Neural cell (in vitro differentiated cells): ENCODE results near the gene TNRC6C. TPM values are rescaled to one million over a fixed set of nuclear protein-coding genes. Genes with fewer than 3 reads are reported as not detected.

Experiments
- H2AFZ ChIP-seq: fragments of 200-600, 300-800 bp; sonication (generic), shearing (Covaris generic); 2 replicates; pipeline ENCODE4 v1.6.0; 2014; ENCODE audit warnings: low read depth, mild to moderate bottlenecking, antibody characterized with exemption, low read length, moderate library complexity
- H3F3A ChIP-seq: fragments of 200-600 bp; shearing (Covaris generic); 2 replicates; pipeline ENCODE4 v1.6.1; 2016; ENCODE audit warnings: mild to moderate bottlenecking, moderate library complexity, mixed read lengths, antibody characterized with exemption, low read length; ENCODE audit not compliant: insufficient read depth, poor library complexity, severe bottlenecking
- H3K27ac ChIP-seq: fragments of 200-600, 300-800 bp; sonication (generic), shearing (Covaris generic); 2 replicates; pipeline ENCODE4 v1.5.1; 2014; ENCODE audit warnings: mild to moderate bottlenecking, low read length, moderate library complexity
- H3K27me3 ChIP-seq: fragments of 300-800, 200-600 bp; sonication (generic), shearing (Covaris generic); 2 replicates; pipeline ENCODE4 v1.6.0; 2014; ENCODE audit warnings: mild to moderate bottlenecking, low read depth, low read length, moderate library complexity; ENCODE audit not compliant: insufficient read depth
- H3K36me3 ChIP-seq: fragments of 300-800, 200-600 bp; sonication (generic), shearing (Covaris generic); 2 replicates; pipeline ENCODE4 v1.5.1; 2014; ENCODE audit warnings: mild to moderate bottlenecking, antibody characterized with exemption, low read length, moderate library complexity; ENCODE audit not compliant: insufficient read depth
- H3K4me2 ChIP-seq: fragments of 300-800, 200-600 bp; sonication (generic), shearing (Covaris generic); 2 replicates; pipeline ENCODE4 v1.6.0; 2014; ENCODE audit warnings: mild to moderate bottlenecking, low read length
- H3K4me3 ChIP-seq: fragments of 300-800, 200-600 bp; sonication (generic), shearing (Covaris generic); 2 replicates; pipeline ENCODE4 v1.5.1; 2014; ENCODE audit warnings: mild to moderate bottlenecking, low read length, moderate library complexity
- H3K79me2 ChIP-seq: fragments of 200-600 bp; shearing (Covaris generic); replicated peaks from 2 replicates; pipeline ENCODE4 v1.6.0; 2014; ENCODE audit warnings: mild to moderate bottlenecking, low read length, moderate library complexity; ENCODE audit not compliant: insufficient read depth
- H3K9ac ChIP-seq: fragments of 300-800, 200-600 bp; sonication (generic), shearing (Covaris generic); 2 replicates; pipeline ENCODE4 v1.6.1; 2016; ENCODE audit warnings: mild to moderate bottlenecking, low read length, mixed read lengths
- H3K9me2 ChIP-seq: fragments of 200-600 bp; shearing (Covaris generic); 2 replicates; pipeline ENCODE4 v1.6.1; 2016; ENCODE audit warnings: mild to moderate bottlenecking, low read length, mixed read lengths; ENCODE audit not compliant: insufficient read depth
- H3K9me3 ChIP-seq: fragments of 200-600, 300-800 bp; sonication (generic), shearing (Covaris generic); 2 replicates; pipeline ENCODE4 v1.6.1; 2016; ENCODE audit warnings: mild to moderate bottlenecking, mixed run types, low read length, moderate library complexity, mixed read lengths
- H4K20me1 ChIP-seq: fragments of 200-600 bp; shearing (Covaris generic); 2 replicates; pipeline ENCODE4 v1.6.1; 2016; ENCODE audit warnings: mild to moderate bottlenecking, mixed run types; ENCODE audit not compliant: insufficient read depth
- CTCF ChIP-seq: fragments of 450-650 bp; IDR thresholded peaks from 2 replicates; pipeline ENCODE4 v1.5.1; 2014; ENCODE audit warnings: antibody characterized with exemption, mild to moderate bottlenecking, moderate library complexity; ENCODE audit not compliant: poor library complexity, severe bottlenecking
- EP300 ChIP-seq: fragments of 450-650 bp; conservative IDR thresholded peaks from 2 replicates; pipeline ENCODE4 v1.6.1; 2014; ENCODE audit warnings: antibody characterized with exemption, mild to moderate bottlenecking, moderate library complexity; ENCODE audit not compliant: poor library complexity, severe bottlenecking
- EZH2 ChIP-seq: fragments of 200-600, 300-800 bp; shearing (Covaris generic), sonication (generic); IDR thresholded peaks from 2 replicates; pipeline ENCODE4 v1.6.1; 2014; ENCODE audit warnings: antibody characterized with exemption, low read length, borderline replicate concordance, mild to moderate bottlenecking; ENCODE audit not compliant: insufficient read depth, poor library complexity, severe bottlenecking
- MXI1 ChIP-seq: fragments of 450-650 bp; conservative IDR thresholded peaks from 2 replicates; pipeline ENCODE4 v1.6.1; 2014; ENCODE audit warnings: antibody characterized with exemption, mild to moderate bottlenecking; ENCODE audit not compliant: poor library complexity, severe bottlenecking
- POLR2AphosphoS5 ChIP-seq: IDR thresholded peaks from 2 replicates; pipeline ENCODE4 v1.6.1; 2012
- RAD21 ChIP-seq: fragments of 450-650 bp; conservative IDR thresholded peaks from 2 replicates; pipeline ENCODE4 v1.6.1; 2014; ENCODE audit warnings: antibody characterized with exemption, mild to moderate bottlenecking, moderate library complexity
- REST ChIP-seq: IDR thresholded peaks from 2 replicates; pipeline ENCODE4 v1.6.1; 2012; ENCODE audit warnings: borderline replicate concordance
- SMC3 ChIP-seq: fragments of 450-650 bp; conservative IDR thresholded peaks from 2 replicates; pipeline ENCODE4 v1.6.1; 2014; ENCODE audit warnings: antibody characterized with exemption, mild to moderate bottlenecking, moderate library complexity; ENCODE audit not compliant: poor library complexity
- TAF1 ChIP-seq: IDR thresholded peaks from 2 replicates; pipeline ENCODE4 v1.6.1; 2012; ENCODE audit warnings: low read depth
- polyA plus RNA-seq: library from polyadenylated mRNA; depleted of rRNA; stranded (reverse); fragments of >200 nt; gene quantifications from 2 replicates; pipeline ENCODE4 v1.2.3, GENCODE V29; 2014

TNRC6C gene
- polyA plus RNA-seq, 1 donor from 2014 or later = 15.4 TPM

- Histone ChIP-seq H3K9me3 (no peaks in the 10 kb centered on the region), H3F3A (no peaks in the 10 kb centered on the region), H3K27ac (no peak overlapping the region), H3K79me2 (no peaks in the 10 kb centered on the region), H3K4me2 (no peak overlapping the region), H3K4me3 (no peak overlapping the region), H3K36me3 (no peaks in the 10 kb centered on the region), H3K9ac (no peak overlapping the region), H3K27me3 (no peaks in the 10 kb centered on the region), H4K20me1 (no peaks in the 10 kb centered on the region), H2AFZ (no peak overlapping the region), H3K9me2 (no peaks in the 10 kb centered on the region)
- TF ChIP-seq CTCF = no peak
- no peak for TF ChIP-seq MXI1
- TF ChIP-seq TAF1 = no peak
- no peak for TF ChIP-seq POLR2AphosphoS5
- no peak for TF ChIP-seq EZH2
- no peak for TF ChIP-seq RAD21
- TF ChIP-seq SMC3 = no peak
- TF ChIP-seq EP300 = no peak
- TF ChIP-seq REST = no peak
Measured at GRCh38 chr17:77941004-77941403, 17.5 kb upstream of the TNRC6C start.

GRCh38 chr17:77942112-77942988 is 16.2 kb upstream of the TNRC6C start:
- Histone ChIP-seq H3K9me2 (no peaks in the 10 kb centered on the region), H3K36me3 (no peaks in the 10 kb centered on the region), H3F3A (no peaks in the 10 kb centered on the region), H3K27me3 (no peaks in the 10 kb centered on the region), H3K27ac (no peak overlapping the region), H3K4me2 (no peak overlapping the region), H3K4me3 (no peak overlapping the region), H3K9ac (no peak overlapping the region), H4K20me1 (no peaks in the 10 kb centered on the region), H3K79me2 (no peaks in the 10 kb centered on the region), H2AFZ (no peak overlapping the region), H3K9me3 (no peaks in the 10 kb centered on the region)
- no peak for TF ChIP-seq POLR2AphosphoS5
- TF ChIP-seq SMC3 = no peak
- no peak for TF ChIP-seq REST
- TF ChIP-seq CTCF = no peak
- no peak for TF ChIP-seq MXI1
- TF ChIP-seq RAD21 = no peak
- TF ChIP-seq EP300 = no peak
- no peak for TF ChIP-seq TAF1
